ENCODE results near the gene PES1.

PES1 gene

GRCh38 chr22:30607939-30608338, 16.2 kb upstream of the PES1 start:
- Histone ChIP-seq H3K9me3 (ENCODE audit: control insufficient read depth, insufficient read depth, low read length) (no peaks in the 10 kb centered on the region), H3K36me3 (ENCODE audit: control insufficient read depth, insufficient read depth, low read length) (peaks cover 7% of the 10 kb centered on the region), H3K27ac (ENCODE audit: low read depth, low read length) (no peak overlapping the region), H3K9ac (ENCODE audit: low read depth, low read length) (no peak overlapping the region), H3K27me3 (ENCODE audit: control insufficient read depth, insufficient read depth, low read length) (no peaks in the 10 kb centered on the region), H3K4me1 (ENCODE audit: control insufficient read depth, insufficient read depth, low read length) (peaks cover 16% of the 10 kb centered on the region), H3K4me3 (ENCODE audit: low read depth, low read length) (no peak overlapping the region; the same call in 1 of the 2 replicates)

- Histone ChIP-seq H3K27ac (ENCODE audit: low read depth, low read length) (peak overlapping the region; percentile 92), H3K9me3 (ENCODE audit: control insufficient read depth, insufficient read depth, low read length) (no peaks in the 10 kb centered on the region), H3K9ac (ENCODE audit: low read depth, low read length) (peak overlapping the region; percentile 19; the same call in 1 of the 2 replicates)
Measured at GRCh38 chr22:30607300-30607930, 15.7 kb upstream of the PES1 start.

GRCh38 chr22:30606455-30607299, 15.0 kb upstream of the PES1 start, which contains the start of gene TCN2:
TSS of gene TCN2 (plus strand) at chr22:30607174. CDS start at chr22:30607332, 158 bp downstream.
- H3K4me3 ChIP-seq (ENCODE audit: low read depth, low read length) = peak within 1 kb of the TSS; percentile 62
- H3K36me3 ChIP-seq (ENCODE audit: control insufficient read depth, insufficient read depth, low read length) = peaks cover 7% of the 10 kb centered on the region
- H3K27me3 ChIP-seq (ENCODE audit: control insufficient read depth, insufficient read depth, low read length) = no peaks in the 10 kb centered on the region
- H3K4me1 ChIP-seq (ENCODE audit: control insufficient read depth, insufficient read depth, low read length) = peaks cover 16% of the 10 kb centered on the region
- H3K27ac ChIP-seq (ENCODE audit: low read depth, low read length) = peak within 1 kb of the TSS; percentile 92
- H3K9me3 ChIP-seq (ENCODE audit: control insufficient read depth, insufficient read depth, low read length) = no peaks in the 10 kb centered on the region
- peak within 1 kb of the TSS; percentile 63; the same call in 1 of the 2 replicates for H3K9ac ChIP-seq (ENCODE audit: low read depth, low read length)

More at GRCh38 chr22:30607300-30607930, 15.7 kb upstream of the PES1 start:
- Histone ChIP-seq H3K4me1 (ENCODE audit: control insufficient read depth, insufficient read depth, low read length) (peaks cover 16% of the 10 kb centered on the region), H3K4me3 (ENCODE audit: low read depth, low read length) (peak overlapping the region; percentile 62), H3K36me3 (ENCODE audit: control insufficient read depth, insufficient read depth, low read length) (peaks cover 7% of the 10 kb centered on the region), H3K27me3 (ENCODE audit: control insufficient read depth, insufficient read depth, low read length) (no peaks in the 10 kb centered on the region)

- H3K36me3 ChIP-seq (ENCODE audit: control insufficient read depth, insufficient read depth, low read length) = no peaks in the 10 kb centered on the region
- peak overlapping the region; percentile 92 for H3K27ac ChIP-seq (ENCODE audit: low read depth, low read length)
- no peaks in the 10 kb centered on the region for H3K27me3 ChIP-seq (ENCODE audit: control insufficient read depth, insufficient read depth, low read length)
- no peaks in the 10 kb centered on the region for H3K9me3 ChIP-seq (ENCODE audit: control insufficient read depth, insufficient read depth, low read length)
- H3K9ac ChIP-seq (ENCODE audit: low read depth, low read length) = 0 out of 2 replicates have a peak overlapping the region, but pooled peaks have one; percentile 16
- H3K4me1 ChIP-seq (ENCODE audit: control insufficient read depth, insufficient read depth, low read length) = peaks cover 16% of the 10 kb centered on the region
- H3K4me3 ChIP-seq (ENCODE audit: low read depth, low read length) = peak overlapping the region; percentile 38; the same call in 1 of the 2 replicates
Measured at GRCh38 chr22:30605449-30606110, 13.9 kb upstream of the PES1 start.

GRCh38 chr22:30604723-30605122, 13.0 kb upstream of the PES1 start:
- no peaks in the 10 kb centered on the region for H3K9me3 ChIP-seq (ENCODE audit: control insufficient read depth, insufficient read depth, low read length)
- H3K9ac ChIP-seq (ENCODE audit: low read depth, low read length) = no peak overlapping the region
- H3K27me3 ChIP-seq (ENCODE audit: control insufficient read depth, insufficient read depth, low read length) = no peaks in the 10 kb centered on the region
- no peak overlapping the region for H3K4me3 ChIP-seq (ENCODE audit: low read depth, low read length)
- H3K4me1 ChIP-seq (ENCODE audit: control insufficient read depth, insufficient read depth, low read length) = peaks cover 16% of the 10 kb centered on the region
- H3K36me3 ChIP-seq (ENCODE audit: control insufficient read depth, insufficient read depth, low read length) = no peaks in the 10 kb centered on the region
- H3K27ac ChIP-seq (ENCODE audit: low read depth, low read length) = no peak overlapping the region

- no peak overlapping the region for H3K4me3 ChIP-seq (ENCODE audit: low read depth, low read length)
- H3K4me1 ChIP-seq (ENCODE audit: control insufficient read depth, insufficient read depth, low read length) = peaks cover 13% of the 10 kb centered on the region
- no peaks in the 10 kb centered on the region for H3K9me3 ChIP-seq (ENCODE audit: control insufficient read depth, insufficient read depth, low read length)
- no peak overlapping the region for H3K27ac ChIP-seq (ENCODE audit: low read depth, low read length)
- H3K27me3 ChIP-seq (ENCODE audit: control insufficient read depth, insufficient read depth, low read length) = no peaks in the 10 kb centered on the region
- no peaks in the 10 kb centered on the region for H3K36me3 ChIP-seq (ENCODE audit: control insufficient read depth, insufficient read depth, low read length)
- no peak overlapping the region for H3K9ac ChIP-seq (ENCODE audit: low read depth, low read length)
Measured at GRCh38 chr22:30603801-30604200, 12.1 kb upstream of the PES1 start.

GRCh38 chr22:30602049-30602448, 10.3 kb upstream of the PES1 start:
- Histone ChIP-seq H3K27ac (ENCODE audit: low read depth, low read length) (no peak overlapping the region), H3K27me3 (ENCODE audit: control insufficient read depth, insufficient read depth, low read length) (no peaks in the 10 kb centered on the region), H3K4me1 (ENCODE audit: control insufficient read depth, insufficient read depth, low read length) (peaks cover 8% of the 10 kb centered on the region), H3K4me3 (ENCODE audit: low read depth, low read length) (no peak overlapping the region), H3K9me3 (ENCODE audit: control insufficient read depth, insufficient read depth, low read length) (no peaks in the 10 kb centered on the region), H3K36me3 (ENCODE audit: control insufficient read depth, insufficient read depth, low read length) (no peaks in the 10 kb centered on the region), H3K9ac (ENCODE audit: low read depth, low read length) (no peak overlapping the region)

GRCh38 chr22:30601464-30601863, 9.8 kb upstream of the PES1 start:
- Histone ChIP-seq H3K36me3 (ENCODE audit: control insufficient read depth, insufficient read depth, low read length) (no peaks in the 10 kb centered on the region), H3K9me3 (ENCODE audit: control insufficient read depth, insufficient read depth, low read length) (no peaks in the 10 kb centered on the region), H3K4me3 (ENCODE audit: low read depth, low read length) (no peak overlapping the region), H3K4me1 (ENCODE audit: control insufficient read depth, insufficient read depth, low read length) (peaks cover 8% of the 10 kb centered on the region), H3K9ac (ENCODE audit: low read depth, low read length) (no peak overlapping the region), H3K27ac (ENCODE audit: low read depth, low read length) (no peak overlapping the region), H3K27me3 (ENCODE audit: control insufficient read depth, insufficient read depth, low read length) (no peaks in the 10 kb centered on the region)

- Histone ChIP-seq H3K9me3 (ENCODE audit: control insufficient read depth, insufficient read depth, low read length) (no peaks in the 10 kb centered on the region), H3K9ac (ENCODE audit: low read depth, low read length) (no peak overlapping the region), H3K4me3 (ENCODE audit: low read depth, low read length) (no peak overlapping the region), H3K27me3 (ENCODE audit: control insufficient read depth, insufficient read depth, low read length) (no peaks in the 10 kb centered on the region), H3K27ac (ENCODE audit: low read depth, low read length) (no peak overlapping the region), H3K4me1 (ENCODE audit: control insufficient read depth, insufficient read depth, low read length) (peaks cover 8% of the 10 kb centered on the region), H3K36me3 (ENCODE audit: control insufficient read depth, insufficient read depth, low read length) (no peaks in the 10 kb centered on the region)
Measured at GRCh38 chr22:30600921-30601320, 9.2 kb upstream of the PES1 start.

GRCh38 chr22:30598986-30599385, 7.3 kb upstream of the PES1 start:
- Histone ChIP-seq H3K27me3 (ENCODE audit: control insufficient read depth, insufficient read depth, low read length) (0 out of 2 replicates have a peak, but pooled peaks cover under 1% of the 10 kb centered on the region), H3K9ac (ENCODE audit: low read depth, low read length) (no peak overlapping the region), H3K9me3 (ENCODE audit: control insufficient read depth, insufficient read depth, low read length) (no peaks in the 10 kb centered on the region), H3K4me3 (ENCODE audit: low read depth, low read length) (no peak overlapping the region), H3K36me3 (ENCODE audit: control insufficient read depth, insufficient read depth, low read length) (no peaks in the 10 kb centered on the region), H3K27ac (ENCODE audit: low read depth, low read length) (no peak overlapping the region), H3K4me1 (ENCODE audit: control insufficient read depth, insufficient read depth, low read length) (no peaks in the 10 kb centered on the region)
